D721Med (cell line): Measurements from ENCODE around the gene FBXO5.
"Not testable (repeated sequence)": the region's sequence is repeated elsewhere in the genome, so short reads cannot be mapped to it uniquely, and the experiment has no call there.

Experiments
- DNase-seq: peaks from one replicate; pipeline ENCODE4 v3.0.0; 2011; ENCODE audit warnings: low spot score; ENCODE audit not compliant: insufficient read length
- FAIRE-seq: peaks from 2 replicates; lab custom pipeline; 2011; peaks lifted over from hg19 to GRCh38; lab: Jason Lieb, UNC
- CTCF ChIP-seq: IDR thresholded peaks from 2 replicates; pipeline ENCODE4 v1.5.1; 2012; ENCODE audit warnings: mild to moderate bottlenecking, control low read depth; ENCODE audit not compliant: insufficient read depth; ENCODE audit errors: missing control alignments

FBXO5 gene

DNA sequence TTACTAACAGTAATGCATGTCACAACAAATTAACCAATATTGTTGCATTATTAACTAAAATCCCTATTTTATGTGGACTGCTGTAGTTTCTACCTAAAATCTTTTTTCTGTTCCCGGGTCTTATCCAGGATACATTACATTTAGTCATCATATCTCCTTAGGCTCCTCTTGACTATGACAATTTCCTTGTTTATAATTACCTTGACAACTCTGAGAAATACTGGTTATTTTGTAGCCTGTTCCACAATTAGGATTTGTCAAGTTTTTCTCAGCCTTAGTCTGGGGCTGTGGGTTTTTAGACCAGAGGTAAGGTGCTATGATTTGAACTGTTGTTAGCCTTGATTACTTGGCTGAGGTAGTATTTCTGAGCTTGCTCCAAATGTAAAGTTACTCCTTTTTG is 3.7 kb downstream of the FBXO5 start:
- no peak for FAIRE-seq
- DNase-seq, result no peak
- TF ChIP-seq CTCF, result no peak

- DNase-seq (no peak), FAIRE-seq (no peak)
- TF ChIP-seq CTCF, result no peak
These were observed 4.8 kb downstream of the FBXO5 start for GRCh38 chr6:152978058-152978457.

DNA sequence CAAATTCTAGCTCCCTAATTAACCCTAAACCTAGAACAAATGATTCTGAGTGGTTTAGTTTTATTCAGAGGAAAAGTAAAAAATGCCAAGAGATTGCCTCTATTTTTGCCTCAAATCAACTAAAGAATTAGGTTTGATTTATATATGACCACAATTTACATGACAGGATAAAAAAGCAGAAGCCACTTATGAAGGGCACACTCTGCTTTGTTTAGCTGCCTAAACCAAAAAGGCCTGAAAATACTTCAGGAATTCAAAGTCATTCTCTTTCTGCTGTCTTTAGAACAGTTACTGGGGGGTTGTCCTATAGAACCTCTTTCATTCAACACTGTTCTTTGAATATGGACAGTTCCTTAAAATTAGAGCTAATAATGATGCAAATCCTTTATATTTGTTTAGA is 5.3 kb downstream of the FBXO5 start:
- TF ChIP-seq CTCF, result no peak
- DNase-seq, result no peak
- FAIRE-seq, result no peak

DNA sequence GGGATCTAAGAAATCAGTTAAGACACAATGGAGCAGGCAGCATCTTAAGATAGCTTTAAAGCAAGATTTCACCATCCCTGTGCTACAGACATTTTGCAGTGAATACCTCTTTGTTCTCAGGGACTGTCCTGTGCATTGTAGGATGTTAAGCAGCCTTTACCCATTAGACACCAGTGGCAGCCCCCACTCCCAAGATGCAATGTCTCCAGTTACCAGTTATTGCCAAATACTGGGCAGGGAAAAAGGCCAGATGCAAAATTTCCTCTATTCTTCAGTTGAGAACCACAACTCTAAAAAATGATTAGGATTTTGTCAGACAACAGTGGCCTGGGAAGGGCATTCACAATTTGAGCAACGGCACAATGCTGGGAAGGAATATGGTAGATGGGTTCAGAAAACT is 6.1 kb downstream of the FBXO5 start:
- no peak for TF ChIP-seq CTCF
- FAIRE-seq (no peak), DNase-seq (no peak)

GRCh38 chr6:152975204-152975915 is 7.5 kb downstream of the FBXO5 start:
- no peak for FAIRE-seq
- no peak for DNase-seq
- no peak for TF ChIP-seq CTCF

GRCh38 chr6:152973916-152974315 is 8.9 kb downstream of the FBXO5 start:
- no peak for DNase-seq
- no peak for TF ChIP-seq CTCF
- FAIRE-seq, result no peak

- FAIRE-seq (no peak), DNase-seq (no peak)
- TF ChIP-seq CTCF, result no peak
These were observed 13.0 kb downstream of the FBXO5 start for GRCh38 chr6:152969688-152970418.

DNA sequence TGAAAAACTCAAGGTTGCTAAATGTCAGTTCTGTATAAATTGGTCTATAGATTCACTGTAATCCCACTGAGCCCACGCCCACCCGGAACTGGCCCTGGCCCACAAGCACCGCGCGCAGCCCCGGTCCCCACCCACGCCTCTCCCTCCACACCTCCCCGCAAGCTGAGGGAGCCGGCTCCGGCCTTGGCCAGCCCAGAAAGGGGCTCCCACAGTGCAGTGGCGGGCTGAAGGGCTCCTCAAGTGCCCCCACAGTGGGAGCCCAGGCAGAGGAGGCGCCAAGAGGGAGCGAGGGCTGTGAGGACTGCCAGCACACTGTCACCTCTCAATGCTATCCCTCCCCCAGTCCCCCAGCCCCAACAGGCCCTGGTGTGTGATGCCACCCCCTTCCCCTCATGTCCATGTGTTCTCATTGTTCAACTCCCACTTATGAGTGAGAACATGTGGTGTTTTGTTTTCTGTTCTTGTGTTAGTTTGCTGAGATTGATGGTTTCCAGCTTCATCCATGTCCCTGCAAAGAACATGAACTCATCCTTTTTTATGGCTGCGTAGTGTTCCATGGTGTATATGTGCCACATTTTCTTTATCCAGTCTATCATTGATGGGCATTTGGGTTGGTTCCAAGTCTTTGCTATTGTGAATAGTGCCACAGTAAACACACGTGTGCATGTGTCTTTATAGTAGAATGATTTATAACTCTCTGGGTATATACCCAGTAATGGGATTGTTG is 16.5 kb downstream of the FBXO5 start:
- not testable (repeated sequence) for DNase-seq, FAIRE-seq
